Measurements from ENCODE around the gene NLRP9.

Gene NLRP9

DNA sequence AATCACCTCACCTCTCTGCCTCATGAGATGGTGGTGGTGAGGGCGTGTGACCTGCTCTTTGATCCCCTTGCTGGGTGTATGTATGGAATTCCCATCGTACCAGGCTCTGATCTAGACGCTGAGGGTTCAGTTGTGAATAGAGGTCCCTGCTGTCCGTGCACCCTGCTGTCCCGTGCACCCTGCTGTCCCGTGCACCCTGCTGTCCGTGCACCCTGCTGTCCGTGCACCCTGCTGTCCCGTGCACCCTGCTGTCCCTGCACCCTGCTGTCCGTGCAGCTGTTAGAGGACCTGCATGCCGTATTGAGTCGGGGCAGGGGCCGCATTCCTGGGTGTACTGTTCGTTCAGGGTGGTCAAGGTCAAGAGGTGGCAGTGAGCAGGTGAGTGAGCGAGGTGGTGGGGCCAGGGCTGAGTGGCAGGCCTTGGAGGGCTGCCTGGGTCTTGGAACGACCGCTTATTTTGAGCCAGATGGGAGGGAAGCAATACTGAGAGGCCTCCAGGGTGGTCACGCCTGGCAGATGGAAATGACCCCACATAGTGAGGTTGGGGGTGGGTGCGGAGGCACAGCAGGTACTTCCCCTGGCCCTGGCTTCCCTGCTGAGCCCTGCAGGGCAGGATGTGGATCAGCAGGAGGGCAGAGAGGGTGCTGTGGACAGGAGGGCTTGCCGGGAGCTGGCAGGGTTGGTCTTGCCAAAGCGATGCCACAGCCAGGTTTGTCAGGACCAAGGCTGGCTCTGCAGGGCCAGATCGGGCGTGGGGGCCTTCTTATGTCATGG lies 67.7 kb downstream of the NLRP9 start:
- no peak for DNase-seq

DNA sequence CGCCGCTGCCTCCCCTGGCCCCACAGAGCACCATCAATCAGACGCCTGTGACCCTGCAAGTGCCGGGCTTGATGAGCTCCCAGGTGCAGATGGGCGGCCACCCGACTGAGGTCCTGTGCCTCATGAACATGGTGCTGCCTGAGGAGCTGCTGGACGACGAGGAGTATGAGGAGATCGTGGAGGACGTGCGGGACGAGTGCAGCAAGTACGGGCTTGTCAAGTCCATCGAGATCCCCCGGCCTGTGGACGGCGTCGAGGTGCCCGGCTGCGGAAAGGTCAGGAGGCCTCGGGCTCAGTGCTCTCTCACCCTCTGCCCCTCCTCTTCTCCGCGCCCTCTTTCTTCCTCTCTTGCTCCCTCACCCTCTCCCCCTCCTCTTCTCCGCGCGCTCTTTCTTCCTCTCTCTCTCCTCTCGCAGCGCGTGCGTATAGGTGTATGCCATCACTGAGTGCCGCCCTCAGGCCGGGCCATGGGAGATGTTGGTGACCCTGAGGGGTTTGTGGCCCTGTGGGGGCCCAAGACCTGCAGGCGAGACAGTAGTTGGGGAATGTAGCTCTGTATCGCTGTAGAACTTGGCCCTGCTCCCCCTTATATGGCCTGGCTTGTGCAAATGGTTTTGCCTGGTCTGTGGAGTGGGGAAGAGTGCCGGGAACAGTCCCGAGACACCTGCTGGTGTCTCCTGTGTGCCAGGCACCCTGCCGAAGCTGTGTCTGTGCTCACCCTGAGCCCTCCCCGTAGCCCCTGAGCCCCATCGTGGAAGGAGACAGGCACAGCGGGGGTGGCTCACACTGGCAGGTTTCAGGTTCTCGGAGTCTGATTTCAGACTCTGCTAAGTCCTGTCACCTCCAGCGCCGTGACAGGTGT lies 68.6 kb downstream of the NLRP9 start:
- DNase-seq: no peak

GRCh38 chr19:55668603-55669348 lies 69.4 kb downstream of the NLRP9 start:
- no peak for DNase-seq

GRCh38 chr19:55667958-55668357 lies 70.2 kb downstream of the NLRP9 start:
- no peak for DNase-seq

GRCh38 chr19:55667511-55667910 lies 70.7 kb downstream of the NLRP9 start:
- DNase-seq: no peak

GRCh38 chr19:55667006-55667381 lies 71.2 kb downstream of the NLRP9 start:
- no peak for DNase-seq

DNA sequence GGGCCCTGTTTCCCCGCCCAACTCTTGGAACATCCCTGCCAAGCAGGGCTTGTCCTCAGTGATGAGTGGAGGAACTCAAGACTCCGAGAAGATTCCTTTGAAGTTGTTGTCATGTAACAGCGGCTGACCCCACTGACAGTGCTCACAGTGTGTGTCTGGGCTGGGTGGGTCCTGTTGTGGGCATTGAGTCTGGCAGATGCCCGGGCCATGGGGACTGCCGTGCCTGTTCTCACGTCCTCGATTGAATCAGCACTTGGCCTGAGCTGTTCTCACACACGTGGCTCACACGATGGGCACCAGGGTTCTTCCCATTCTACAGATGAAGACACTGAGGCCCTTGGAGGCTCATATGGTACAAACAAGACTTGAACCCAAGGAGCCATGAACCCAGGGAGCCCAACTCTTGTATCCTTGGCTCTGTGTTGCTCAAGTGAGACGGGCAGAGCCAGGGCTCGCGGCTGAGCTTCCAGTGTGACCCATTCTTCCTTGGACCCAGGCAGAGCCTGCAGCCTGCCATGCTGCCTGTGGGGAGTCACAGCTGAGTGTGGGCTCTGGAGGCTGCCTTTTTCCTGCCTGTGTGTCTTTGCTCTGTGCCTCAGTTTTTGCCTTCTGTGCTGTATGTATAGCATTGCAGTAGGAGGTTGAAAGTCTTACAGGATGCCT lies 71.7 kb downstream of the NLRP9 start:
- no peak for DNase-seq

GRCh38 chr19:55663846-55664536 lies 74.2 kb downstream of the NLRP9 start:
- no peak for DNase-seq

DNA sequence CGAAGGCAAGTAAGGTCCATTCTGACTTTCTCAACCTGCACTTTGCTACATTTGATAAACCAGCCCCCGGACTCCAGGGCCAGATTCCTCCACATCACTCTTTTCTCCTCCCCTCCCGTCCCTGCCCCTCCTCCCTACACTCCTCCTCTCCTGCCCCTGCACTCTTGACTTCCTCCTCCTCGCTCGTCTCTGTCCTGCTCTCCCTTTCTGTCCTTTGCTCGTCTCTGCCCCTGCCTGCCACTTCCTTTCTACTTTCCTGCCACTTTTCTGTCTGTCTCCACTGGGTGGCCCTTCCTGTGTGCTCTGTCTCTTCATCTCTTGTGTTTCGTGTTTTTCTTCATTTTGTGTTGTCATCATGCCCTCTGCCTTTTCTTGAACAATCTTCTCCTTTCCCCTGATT lies 76.4 kb downstream of the NLRP9 start:
- DNase-seq: no peak

DNA sequence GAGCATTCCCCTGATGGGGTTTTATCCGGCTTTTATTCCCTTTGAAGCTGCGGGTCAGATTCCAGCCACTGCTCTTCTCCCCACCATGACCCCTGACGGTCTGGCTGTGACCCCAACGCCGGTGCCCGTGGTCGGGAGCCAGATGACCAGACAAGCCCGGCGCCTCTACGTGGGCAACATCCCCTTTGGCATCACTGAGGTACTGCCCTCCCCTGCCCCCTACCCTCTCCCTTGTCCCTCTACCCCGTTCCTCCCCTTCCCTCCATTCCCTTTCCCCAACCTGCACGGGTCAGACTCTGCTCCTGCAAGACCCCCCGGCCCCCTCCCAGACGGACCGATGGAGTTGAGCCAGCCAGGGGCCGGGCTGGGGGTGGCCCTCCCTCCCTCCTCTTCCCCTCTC lies 77.2 kb downstream of the NLRP9 start:
- DNase-seq: no peak

DNA sequence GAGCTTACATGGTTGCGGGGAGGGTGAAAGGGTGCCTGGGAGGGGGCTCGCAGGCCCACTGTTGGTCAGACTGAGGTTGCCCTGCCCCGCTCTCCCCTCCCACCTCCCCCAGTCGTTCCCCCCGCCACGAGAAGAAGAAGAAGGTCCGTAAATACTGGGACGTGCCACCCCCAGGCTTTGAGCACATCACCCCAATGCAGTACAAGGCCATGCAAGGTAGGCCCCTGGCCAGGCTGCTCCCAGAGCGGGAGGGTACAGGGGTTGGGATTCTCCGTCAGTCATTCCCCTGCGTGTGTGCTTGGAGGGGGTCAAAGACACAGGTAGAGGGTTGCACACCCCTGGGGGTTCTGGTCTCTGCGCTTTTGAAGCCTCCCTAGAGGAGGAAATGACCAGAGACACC lies 77.8 kb downstream of the NLRP9 start:
- no peak for DNase-seq

GRCh38 chr19:55659822-55660221 lies 78.4 kb downstream of the NLRP9 start:
- no peak for DNase-seq

DNA sequence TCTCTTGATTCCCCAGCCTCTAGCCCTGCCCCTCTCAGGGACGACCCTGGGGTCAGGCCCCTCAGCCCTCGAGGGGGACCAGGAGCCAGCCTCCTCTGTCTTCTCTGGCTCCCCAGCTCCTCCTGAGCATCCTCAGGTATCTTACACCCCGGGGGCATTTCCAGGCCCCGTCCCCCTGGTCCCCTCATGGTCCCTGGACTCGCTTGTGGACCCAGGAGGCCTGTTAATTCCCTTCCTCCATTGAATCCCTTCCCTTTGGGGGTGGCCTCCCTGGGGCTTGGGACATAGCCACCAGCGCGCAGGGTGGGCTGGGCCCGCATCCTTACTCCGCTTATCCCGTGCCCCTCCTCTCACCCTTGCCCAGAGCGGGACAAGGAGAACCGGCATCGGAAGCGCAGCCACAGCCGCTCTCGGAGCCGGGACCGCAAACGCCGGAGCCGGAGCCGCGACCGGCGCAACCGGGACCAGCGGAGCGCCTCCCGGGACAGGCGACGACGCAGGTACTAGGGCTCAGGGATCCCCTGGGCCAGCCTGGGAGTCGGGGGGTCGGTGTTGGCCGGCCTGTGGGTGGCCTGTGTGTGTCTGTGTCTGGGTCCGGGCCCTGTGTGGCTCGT lies 79.2 kb downstream of the NLRP9 start:
- DNase-seq: no peak

All from activated CD4-positive, CD25-positive, alpha-beta regulatory T cell treated with anti-CD3 and anti-CD28 coated beads, Interleukin-2, amount 50 U/mL, for 72 hours (primary cell).